ENCODE data around the gene TSEN34.
"Not testable (repeated sequence)": the region's sequence is repeated elsewhere in the genome, so short reads cannot be mapped to it uniquely, and the experiment has no call there.

TSEN34 gene

GRCh38 chr19:54162241-54162805 is 28.8 kb upstream of the TSEN34 start:
- peak; percentile 71 for DNase-seq

- no peak for DNase-seq
These were observed 28.2 kb upstream of the TSEN34 start for GRCh38 chr19:54162884-54163283.

GRCh38 chr19:54164369-54165068 is 26.6 kb upstream of the TSEN34 start:
- DNase-seq: no peak

GRCh38 chr19:54165222-54165621 is 25.9 kb upstream of the TSEN34 start:
- DNase-seq: no peak

- DNase-seq: peak; percentile 79
These were observed 22.8 kb upstream of the TSEN34 start for GRCh38 chr19:54168174-54168917.

GRCh38 chr19:54169149-54169740 is 21.9 kb upstream of the TSEN34 start:
- DNase-seq: no peak

GRCh38 chr19:54171736-54172431 is 19.2 kb upstream of the TSEN34 start:
- DNase-seq: not testable (repeated sequence)

- DNase-seq: peak; percentile 78
These were observed 18.4 kb upstream of the TSEN34 start, which contains the start of gene TMC4 for GRCh38 chr19:54172471-54173358. Gene TMC4 (minus strand): TSS chr19:54173160. CDS start chr19:54173117, 43 bp downstream.

- DNase-seq: no peak
These were observed 17.8 kb upstream of the TSEN34 start for GRCh38 chr19:54173359-54173699.

GRCh38 chr19:54173951-54174834 is 16.9 kb upstream of the TSEN34 start:
- no peak for DNase-seq

GRCh38 chr19:54178581-54179261 is 12.4 kb upstream of the TSEN34 start:
- peak; percentile 23 for DNase-seq

- no peak for DNase-seq
These were observed 11.8 kb upstream of the TSEN34 start for GRCh38 chr19:54179262-54179852.

GRCh38 chr19:54179921-54180461 is 11.1 kb upstream of the TSEN34 start:
- DNase-seq: no peak

- no peak for DNase-seq
These were observed 10.4 kb upstream of the TSEN34 start for GRCh38 chr19:54180691-54181091.

GRCh38 chr19:54181894-54182293 is 9.2 kb upstream of the TSEN34 start:
- DNase-seq: not testable (repeated sequence)

GRCh38 chr19:54183431-54183830 is 7.7 kb upstream of the TSEN34 start:
- no peak for DNase-seq

GRCh38 chr19:54186351-54186750 is 4.8 kb upstream of the TSEN34 start:
- no peak for DNase-seq

- no peak for DNase-seq
These were observed 4.2 kb upstream of the TSEN34 start for GRCh38 chr19:54186934-54187381.

GRCh38 chr19:54188215-54188871 is 2.8 kb upstream of the TSEN34 start:
- no peak for DNase-seq

Measured in NCI-H345 (cell line).